Muscle layer of colon (tissue), 2 donors: ENCODE results near the gene PTGR2.
A peak's percentile ranks its signal among the peaks of the same experiment; 100 is the strongest.
"Not testable (repeated sequence)": the region's sequence is repeated elsewhere in the genome, so short reads cannot be mapped to it uniquely, and the experiment has no call there.

Experiments
- H3K27ac ChIP-seq: one replicate; pipeline ENCODE4 v1.7.0; 2013; ENCODE audit warnings: low read depth, mild to moderate bottlenecking, low read length, moderate library complexity
- H3K27me3 ChIP-seq, 2 donors: one replicate each; pipeline ENCODE4 v1.7.0; 2013; ENCODE audit warnings: low read length in 2 of 2, mild to moderate bottlenecking in 2 of 2; ENCODE audit not compliant: insufficient read depth in 2 of 2, control insufficient read depth in 1 of 2
- H3K36me3 ChIP-seq: one replicate; pipeline ENCODE4 v1.7.0; 2013; ENCODE audit warnings: mild to moderate bottlenecking, low read length; ENCODE audit not compliant: insufficient read depth
- H3K4me1 ChIP-seq: one replicate; pipeline ENCODE4 v1.7.0; 2013; ENCODE audit warnings: mild to moderate bottlenecking, low read length; ENCODE audit not compliant: insufficient read depth
- H3K4me3 ChIP-seq, 2 donors: one replicate each; pipeline ENCODE4 v1.7.0; 2013; ENCODE audit warnings: low read length in 2 of 2, low read depth in 1 of 2, mild to moderate bottlenecking in 1 of 2, moderate library complexity in 1 of 2
- H3K9ac ChIP-seq: one replicate; pipeline ENCODE4 v1.7.0; 2013; ENCODE audit warnings: low read length
- H3K9me3 ChIP-seq: one replicate; pipeline ENCODE4 v1.7.0; 2013; ENCODE audit warnings: mild to moderate bottlenecking, low read length
- donor health status: abdominal sarcoma.
- donor health status: Adenocarcinoma of cecum.

Gene PTGR2

DNA sequence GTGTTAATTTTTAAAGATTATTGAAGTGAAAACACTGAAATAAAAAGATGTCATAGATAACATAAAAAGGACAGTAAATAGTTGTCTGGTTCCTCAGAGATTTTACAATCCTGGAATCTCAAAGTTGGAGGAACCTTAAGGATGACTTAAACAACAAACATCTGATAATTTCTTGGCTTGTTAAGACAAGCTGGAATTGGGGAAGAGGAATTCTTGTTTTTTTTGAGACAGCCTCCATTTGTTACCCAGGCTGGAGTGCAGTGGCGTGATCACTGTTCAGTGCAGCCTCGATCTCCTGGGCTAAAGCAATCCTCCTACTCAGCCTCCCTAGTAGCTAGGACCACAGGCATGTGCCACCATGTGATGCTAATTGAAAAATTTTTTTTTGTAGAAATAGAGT, 37.3 kb downstream of the PTGR2 start:
- Histone ChIP-seq H3K4me1 (peaks cover 30% of the 10 kb centered on the region), H3K9me3 (no peaks in the 10 kb centered on the region), H3K27ac (no peak overlapping the region), H3K4me3 (no peak overlapping the region), H3K36me3 (peaks cover 8% of the 10 kb centered on the region), H3K27me3 (no peaks in the 10 kb centered on the region), H3K9ac (no peak overlapping the region)

DNA sequence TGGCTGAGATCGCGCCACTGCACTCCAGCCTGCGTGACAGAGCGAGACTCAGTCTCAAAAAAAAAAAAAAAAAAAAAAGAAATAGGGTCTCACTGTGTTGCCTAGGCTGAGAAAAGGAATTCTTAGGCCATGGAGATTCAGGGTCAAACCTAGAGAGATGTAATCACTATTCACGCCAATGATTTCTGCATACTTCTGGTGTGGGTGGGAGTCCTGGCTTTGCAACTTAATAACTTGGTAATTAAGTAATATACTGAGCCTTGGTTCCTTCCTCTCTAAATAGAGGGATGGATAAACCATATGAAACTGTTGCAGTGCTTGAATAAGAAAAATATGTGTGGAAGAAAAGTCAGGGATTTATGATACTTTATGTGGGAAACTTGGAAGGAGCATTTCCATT, 37.7 kb downstream of the PTGR2 start:
- Histone ChIP-seq H3K4me3 (no peak overlapping the region), H3K9me3 (no peaks in the 10 kb centered on the region), H3K36me3 (peaks cover 11% of the 10 kb centered on the region), H3K9ac (no peak overlapping the region), H3K4me1 (peaks cover 30% of the 10 kb centered on the region), H3K27ac (no peak overlapping the region), H3K27me3 (no peaks in the 10 kb centered on the region)

DNA sequence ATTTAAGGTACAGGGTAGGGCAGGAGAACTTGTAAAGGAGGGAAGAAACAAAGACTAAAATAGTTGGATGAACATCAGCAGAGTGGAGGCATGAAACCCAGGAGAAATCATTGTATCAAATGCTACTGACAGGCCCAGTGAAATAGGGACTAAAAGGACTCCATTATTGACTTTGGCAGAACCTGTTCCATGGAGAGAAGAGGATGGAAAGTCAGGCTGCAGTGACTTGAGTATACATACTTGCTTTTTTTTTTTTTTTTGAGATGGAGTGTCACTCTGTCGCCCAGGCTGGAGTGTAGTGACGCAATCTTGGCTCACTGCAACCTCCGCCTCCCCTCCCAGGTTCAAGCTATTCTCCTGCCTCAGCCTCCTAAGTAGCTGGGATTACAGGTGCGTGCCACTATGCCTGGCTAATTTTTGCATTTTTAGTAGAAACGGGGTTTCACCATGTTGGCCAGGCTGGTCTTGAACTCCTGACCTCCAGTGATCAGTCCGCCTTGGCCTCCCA, 42.6 kb downstream of the PTGR2 start:
- not testable (repeated sequence) for H3K27me3 ChIP-seq, H3K4me3 ChIP-seq, H3K9ac ChIP-seq, H3K27ac ChIP-seq, H3K4me1 ChIP-seq, H3K9me3 ChIP-seq
- peaks cover 49% of the 10 kb centered on the region for H3K36me3 ChIP-seq

DNA sequence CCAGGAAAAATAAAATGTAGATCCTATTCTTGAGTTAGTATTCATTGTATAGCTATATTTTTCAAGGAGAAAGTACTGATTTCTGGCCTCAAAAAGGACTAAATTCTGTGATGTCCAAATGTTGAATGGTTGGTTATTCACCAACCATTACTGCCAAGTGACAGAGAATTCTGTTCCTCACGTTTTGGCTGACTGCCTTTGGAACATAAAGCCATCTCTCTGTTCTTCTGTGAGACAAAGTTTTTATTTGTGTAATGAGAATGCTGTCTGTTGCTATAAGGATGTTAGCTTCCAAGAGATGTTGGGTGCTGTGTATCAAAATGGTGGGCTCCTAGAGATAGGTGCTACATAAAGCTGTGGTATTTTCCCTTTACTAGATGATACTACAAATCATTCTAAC, 44.3 kb downstream of the PTGR2 start:
- Histone ChIP-seq H3K27ac (no peak overlapping the region), H3K36me3 (peaks cover 49% of the 10 kb centered on the region), H3K9ac (no peak overlapping the region)

DNA sequence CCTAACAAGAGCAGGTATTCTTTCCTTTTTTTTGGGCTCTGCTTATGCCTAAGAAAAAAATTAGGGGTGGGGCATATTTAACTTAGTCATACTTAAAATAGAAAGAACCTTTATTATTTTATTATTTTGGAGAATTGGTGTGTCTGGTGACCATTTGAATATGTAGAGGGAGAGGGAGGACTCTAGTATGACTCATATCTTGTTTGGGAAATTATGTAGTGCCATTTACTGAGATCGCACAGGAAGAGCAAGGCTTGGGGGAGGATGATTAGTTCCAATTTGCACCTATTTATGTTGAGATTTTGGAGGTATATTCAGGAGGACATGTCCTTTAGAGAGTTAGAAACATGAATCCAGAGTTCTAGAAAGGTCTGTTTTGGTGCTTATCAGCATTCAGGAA, 44.9 kb downstream of the PTGR2 start:
- no peak overlapping the region for H3K9ac ChIP-seq
- no peak overlapping the region for H3K27ac ChIP-seq
- H3K4me3 ChIP-seq: no peak overlapping the region
- peaks cover 49% of the 10 kb centered on the region for H3K36me3 ChIP-seq
- no peaks in the 10 kb centered on the region for H3K9me3 ChIP-seq
- H3K27me3 ChIP-seq: no peaks in the 10 kb centered on the region
- no peaks in the 10 kb centered on the region for H3K4me1 ChIP-seq

More for the DNA sequence above, 44.3 kb downstream of the PTGR2 start:
- H3K27me3 ChIP-seq: no peaks in the 10 kb centered on the region
- H3K4me1 ChIP-seq: no peaks in the 10 kb centered on the region
- no peak overlapping the region for H3K4me3 ChIP-seq
- H3K9me3 ChIP-seq: no peaks in the 10 kb centered on the region

DNA sequence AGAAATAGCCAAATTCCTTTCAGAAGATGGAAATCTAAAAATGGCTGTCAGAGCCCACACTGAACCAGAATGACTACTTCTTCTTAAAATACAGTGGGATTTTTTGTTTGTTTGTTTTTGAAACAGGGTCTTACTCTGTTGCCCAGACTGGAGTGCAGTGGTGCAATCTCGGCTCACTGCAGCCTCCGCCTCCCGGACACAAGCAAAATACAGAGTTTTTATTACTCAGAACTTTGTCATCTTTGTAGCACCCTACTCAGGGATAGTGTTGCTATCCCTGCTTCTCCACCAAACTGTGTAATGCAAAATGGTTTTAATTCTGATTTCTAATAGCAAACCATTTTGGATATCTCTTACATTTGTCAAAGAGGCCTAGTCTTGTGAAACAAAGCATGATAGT, 51.4 kb downstream of the PTGR2 start:
- Histone ChIP-seq H3K27me3 (no peaks in the 10 kb centered on the region), H3K9me3 (no peaks in the 10 kb centered on the region), H3K27ac (no peak overlapping the region), H3K36me3 (peaks cover 51% of the 10 kb centered on the region), H3K4me1 (no peaks in the 10 kb centered on the region), H3K4me3 (no peak overlapping the region), H3K9ac (no peak overlapping the region)

DNA sequence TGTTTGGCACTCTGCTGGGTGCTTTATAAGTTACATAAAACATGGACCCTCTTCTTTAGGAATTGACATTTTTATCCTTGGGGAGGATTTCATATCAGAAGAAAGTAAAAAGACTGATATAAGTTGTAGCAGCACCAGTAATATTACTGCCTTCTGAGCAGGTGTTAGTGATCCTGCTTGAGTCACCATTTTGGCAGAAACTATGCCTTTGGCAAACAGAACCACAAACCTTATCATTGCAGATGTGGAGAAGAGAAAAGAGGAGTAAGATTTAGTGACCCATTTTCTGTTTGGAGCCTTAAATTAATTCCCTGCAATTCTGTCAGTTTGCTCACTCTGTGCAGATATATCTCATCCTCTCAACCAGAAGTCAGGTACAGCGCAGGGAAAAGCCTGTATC, 58.0 kb downstream of the PTGR2 start:
- Histone ChIP-seq H3K9ac (no peak overlapping the region), H3K9me3 (no peaks in the 10 kb centered on the region), H3K27me3 (no peaks in the 10 kb centered on the region), H3K27ac (no peak overlapping the region), H3K36me3 (peaks cover 69% of the 10 kb centered on the region), H3K4me1 (no peaks in the 10 kb centered on the region), H3K4me3 (no peak overlapping the region)

DNA sequence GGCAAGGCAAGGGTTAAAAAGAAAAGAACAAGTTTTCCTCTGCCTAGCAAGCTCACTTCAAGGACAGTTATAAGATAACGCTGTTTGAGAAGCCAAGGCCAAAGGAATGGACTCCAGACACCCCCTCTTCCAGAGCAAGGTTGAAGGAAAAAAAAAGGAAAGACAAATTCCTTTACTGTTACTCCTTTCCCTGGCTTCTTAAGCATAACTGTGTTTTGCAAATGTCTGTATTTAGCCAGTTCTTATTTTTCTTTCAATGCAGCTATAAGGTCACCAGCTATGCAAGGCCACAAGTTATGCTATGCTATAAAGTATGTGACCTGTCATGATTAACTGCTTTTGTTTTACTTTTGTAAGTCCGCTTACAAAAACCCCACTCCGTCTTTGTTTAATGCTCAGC, 61.6 kb downstream of the PTGR2 start:
- Histone ChIP-seq H3K4me1 (no peaks in the 10 kb centered on the region), H3K9me3 (no peaks in the 10 kb centered on the region), H3K36me3 (peaks cover 43% of the 10 kb centered on the region), H3K27me3 (no peaks in the 10 kb centered on the region), H3K27ac (no peak overlapping the region), H3K9ac (no peak overlapping the region), H3K4me3 (no peak overlapping the region)

DNA sequence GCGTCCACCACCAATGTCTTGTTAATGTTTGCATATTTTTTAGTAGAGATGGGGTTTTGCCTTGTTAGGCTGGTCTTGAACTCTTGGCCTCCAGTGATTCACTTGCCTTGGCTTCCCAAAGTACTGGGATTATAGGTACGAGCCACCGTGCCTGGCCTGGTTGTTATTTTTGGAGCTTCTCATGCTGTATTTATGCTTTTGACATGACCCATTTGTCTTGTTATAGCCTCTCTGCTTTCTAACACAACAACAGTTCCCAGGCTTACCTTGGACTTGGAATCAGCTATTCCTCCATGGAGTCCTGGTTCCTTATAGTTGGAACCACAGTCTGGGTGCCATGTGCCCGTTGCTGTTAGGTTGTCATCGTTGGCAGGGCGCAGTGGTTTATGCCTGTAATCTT, 64.7 kb downstream of the PTGR2 start:
- peak overlapping the region; percentile 31 for H3K27ac ChIP-seq
- H3K36me3 ChIP-seq: peaks cover 46% of the 10 kb centered on the region
- no peak overlapping the region for H3K4me3 ChIP-seq
- H3K9me3 ChIP-seq: no peaks in the 10 kb centered on the region
- H3K9ac ChIP-seq: no peak overlapping the region
- H3K4me1 ChIP-seq: no peaks in the 10 kb centered on the region
- H3K27me3 ChIP-seq: no peaks in the 10 kb centered on the region

DNA sequence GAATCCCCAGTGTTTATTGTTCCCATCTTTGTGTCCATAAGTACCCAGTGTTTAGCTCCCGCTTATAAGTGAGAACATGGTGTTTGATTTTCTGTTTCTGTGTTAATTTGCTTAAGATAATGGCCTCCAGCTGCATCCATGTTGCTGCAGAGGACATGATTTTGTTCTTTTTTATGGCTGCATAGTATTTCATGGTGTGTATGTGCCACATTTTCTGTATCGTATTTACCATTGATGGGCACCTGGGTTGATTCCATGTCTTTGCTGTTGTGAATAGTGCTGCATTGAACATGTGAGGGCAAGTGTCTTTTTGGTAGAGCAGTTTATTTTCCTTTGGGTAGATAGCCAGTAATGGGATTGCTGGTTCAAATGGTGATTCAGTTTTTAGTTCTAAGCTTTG, 67.8 kb downstream of the PTGR2 start:
- not testable (repeated sequence) for H3K9ac ChIP-seq, H3K27me3 ChIP-seq, H3K4me1 ChIP-seq, H3K27ac ChIP-seq, H3K4me3 ChIP-seq, H3K9me3 ChIP-seq
- peaks cover 53% of the 10 kb centered on the region for H3K36me3 ChIP-seq

DNA sequence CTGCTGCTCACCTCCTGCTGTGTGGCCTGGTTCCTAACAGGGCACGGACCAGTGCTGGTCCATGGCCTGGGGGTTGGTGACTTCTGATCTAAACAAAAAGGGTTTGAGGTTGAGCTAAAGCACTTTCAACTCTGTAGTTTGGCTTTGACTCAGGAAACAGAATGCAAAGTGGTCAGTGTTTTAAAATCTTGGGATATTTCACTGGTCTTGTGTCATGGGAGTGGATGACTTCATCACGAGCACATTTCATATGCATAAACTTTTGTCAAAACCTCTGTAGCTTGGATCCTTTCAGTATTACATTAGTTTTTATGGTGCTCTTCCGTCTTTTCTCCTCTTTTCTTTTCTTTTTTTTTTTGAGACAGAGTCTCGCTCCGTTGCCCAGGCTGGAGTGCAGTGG, 72.7 kb downstream of the PTGR2 start:
- Histone ChIP-seq H3K4me3 (no peak overlapping the region), H3K36me3 (peaks cover 68% of the 10 kb centered on the region), H3K27ac (no peak overlapping the region), H3K9me3 (no peaks in the 10 kb centered on the region), H3K4me1 (no peaks in the 10 kb centered on the region), H3K9ac (no peak overlapping the region), H3K27me3 (no peaks in the 10 kb centered on the region)
